PFSK-1 (cell line): ENCODE measurements around the gene SATB2.

Experiments
- FOXP2 ChIP-seq: optimal IDR thresholded peaks from 2 replicates; pipeline ENCODE3; 2011; ENCODE audit warnings: borderline replicate concordance, control low read depth, inconsistent platforms; ENCODE audit not compliant: insufficient read depth; ENCODE audit errors: extremely low read length, extremely low read depth
- POLR2AphosphoS5 ChIP-seq: IDR thresholded peaks from 2 replicates; pipeline ENCODE4 v1.6.1; 2012; ENCODE audit warnings: low read depth, mild to moderate bottlenecking, control low read depth, low read length, moderate library complexity
- REST ChIP-seq, 2 experiments: IDR thresholded peaks; 2 replicates each; pipeline versions ENCODE4 v1.6.1 to v1.8.0; 2011 to 2012; ENCODE audit warnings: low read depth in 2 of 2, low read length in 2 of 2, control low read depth in 1 of 2, inconsistent platforms in 1 of 2, mild to moderate bottlenecking in 1 of 2, moderate library complexity in 1 of 2; ENCODE audit not compliant: insufficient read depth in 1 of 2
- SIN3A ChIP-seq: IDR thresholded peaks from 2 replicates; pipeline ENCODE4 v1.6.1; 2012; ENCODE audit warnings: mild to moderate bottlenecking, low read length, moderate library complexity, borderline replicate concordance; ENCODE audit not compliant: insufficient read depth
- TAF1 ChIP-seq: IDR thresholded peaks from 2 replicates; pipeline ENCODE4 v1.6.1; 2012; ENCODE audit warnings: low read length, control low read depth, borderline replicate concordance; ENCODE audit not compliant: insufficient read depth

SATB2 gene

GRCh38 chr2:199302851-199303250 lies 154.9 kb downstream of the SATB2 start:
- TF ChIP-seq REST (IDR thresholded peaks at IDR 0.05; ENCODE audit: insufficient read depth in 1 of 2, low read depth in 2 of 2, low read length in 2 of 2) (no peak), TAF1 (no peak), POLR2AphosphoS5 (no peak), FOXP2 (no peak), SIN3A (no peak)

- TF ChIP-seq REST (IDR thresholded peaks at IDR 0.05; ENCODE audit: insufficient read depth in 1 of 2, low read depth in 2 of 2, low read length in 2 of 2): no peak
- no peak for TF ChIP-seq FOXP2
- no peak for TF ChIP-seq POLR2AphosphoS5
- TF ChIP-seq TAF1: no peak
- no peak for TF ChIP-seq SIN3A
Measured at GRCh38 chr2:199288424-199288823, 169.3 kb downstream of the SATB2 start.

DNA sequence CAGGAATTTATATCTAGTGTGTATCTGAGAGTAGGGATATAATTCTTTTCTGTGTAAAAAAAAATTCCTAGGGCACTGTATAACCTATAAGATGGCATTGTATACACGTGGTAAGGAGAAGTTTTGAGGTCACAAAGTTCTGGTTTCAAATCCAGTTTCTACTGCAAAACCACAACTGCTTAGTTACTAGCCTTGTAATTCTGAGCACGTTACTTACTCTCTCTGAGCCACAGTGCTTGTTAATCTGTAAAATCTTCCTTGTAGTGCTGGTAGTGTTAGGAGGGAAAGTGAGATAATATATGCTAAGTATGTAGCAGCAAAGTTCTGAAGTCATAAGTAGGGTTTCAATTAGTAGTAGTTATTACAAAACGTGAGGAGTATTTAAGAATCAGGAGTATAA lies 175.4 kb downstream of the SATB2 start:
- TF ChIP-seq REST (IDR thresholded peaks at IDR 0.05; ENCODE audit: insufficient read depth in 1 of 2, low read depth in 2 of 2, low read length in 2 of 2) (no peak), POLR2AphosphoS5 (no peak), FOXP2 (no peak), SIN3A (no peak), TAF1 (no peak)

GRCh38 chr2:199279146-199279545 lies 178.6 kb downstream of the SATB2 start:
- no peak for TF ChIP-seq POLR2AphosphoS5
- no peak for TF ChIP-seq TAF1
- TF ChIP-seq FOXP2: no peak

GRCh38 chr2:199278099-199278498 lies 179.6 kb downstream of the SATB2 start:
- TF ChIP-seq FOXP2: no peak
- TF ChIP-seq SIN3A: no peak
- no peak for TF ChIP-seq POLR2AphosphoS5
- no peak for TF ChIP-seq TAF1

- TF ChIP-seq SIN3A: no peak
Measured at GRCh38 chr2:199273042-199273511, 184.7 kb downstream of the SATB2 start.

DNA sequence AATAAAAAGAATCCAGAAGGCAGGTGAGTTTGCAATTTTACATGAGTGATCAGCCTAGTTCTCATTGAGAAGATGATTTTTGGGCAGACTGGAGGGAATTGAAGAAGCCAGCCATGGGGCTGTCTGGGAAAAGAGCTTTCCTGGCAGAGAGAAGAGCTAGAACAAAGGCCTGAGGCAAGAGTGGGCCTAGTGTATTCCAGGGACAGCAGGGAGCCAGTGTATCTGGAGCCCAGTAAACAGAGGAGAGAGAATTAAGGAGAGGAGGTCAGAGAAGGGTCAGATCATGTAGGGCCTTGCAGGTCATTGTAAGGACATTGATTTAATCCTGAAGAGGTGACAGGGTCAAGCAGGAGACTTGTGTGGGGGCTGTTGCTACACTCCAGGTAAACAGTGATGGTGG lies 195.8 kb downstream of the SATB2 start:
- TF ChIP-seq REST (IDR thresholded peaks at IDR 0.05; ENCODE audit: insufficient read depth in 1 of 2, low read depth in 2 of 2, low read length in 2 of 2): no peak
- no peak for TF ChIP-seq SIN3A
- no peak for TF ChIP-seq FOXP2
- no peak for TF ChIP-seq POLR2AphosphoS5
- no peak for TF ChIP-seq TAF1
